Activated CD4-positive, alpha-beta T cell treated with anti-CD3 and anti-CD28 coated beads for 48 hours (primary cell): ENCODE measurements around the gene TUG1.

Experiments used
- DNase-seq: peaks from one replicate; pipeline ENCODE4 v3.0.0-alpha.2; 2020

Gene TUG1

DNA sequence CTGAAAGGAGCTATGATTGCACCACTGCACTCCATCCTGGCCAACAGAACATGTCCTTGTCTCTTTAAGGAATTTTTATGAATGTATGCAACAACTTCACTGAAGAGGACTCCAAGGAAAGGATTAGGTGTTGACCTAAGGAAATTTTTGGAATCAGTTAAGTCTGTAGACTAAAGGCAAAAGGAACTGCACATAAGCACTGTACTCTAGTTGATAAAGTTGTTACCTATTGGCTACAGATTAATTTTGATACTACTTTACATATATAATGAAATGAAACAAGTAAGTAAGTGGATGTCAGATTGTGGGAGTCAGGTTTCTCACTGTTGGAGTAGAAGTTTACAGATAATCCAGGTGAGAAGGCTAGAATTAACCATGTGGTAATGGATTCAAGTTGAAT is 36.5 kb downstream of the TUG1 start:
- DNase-seq: no peak

DNA sequence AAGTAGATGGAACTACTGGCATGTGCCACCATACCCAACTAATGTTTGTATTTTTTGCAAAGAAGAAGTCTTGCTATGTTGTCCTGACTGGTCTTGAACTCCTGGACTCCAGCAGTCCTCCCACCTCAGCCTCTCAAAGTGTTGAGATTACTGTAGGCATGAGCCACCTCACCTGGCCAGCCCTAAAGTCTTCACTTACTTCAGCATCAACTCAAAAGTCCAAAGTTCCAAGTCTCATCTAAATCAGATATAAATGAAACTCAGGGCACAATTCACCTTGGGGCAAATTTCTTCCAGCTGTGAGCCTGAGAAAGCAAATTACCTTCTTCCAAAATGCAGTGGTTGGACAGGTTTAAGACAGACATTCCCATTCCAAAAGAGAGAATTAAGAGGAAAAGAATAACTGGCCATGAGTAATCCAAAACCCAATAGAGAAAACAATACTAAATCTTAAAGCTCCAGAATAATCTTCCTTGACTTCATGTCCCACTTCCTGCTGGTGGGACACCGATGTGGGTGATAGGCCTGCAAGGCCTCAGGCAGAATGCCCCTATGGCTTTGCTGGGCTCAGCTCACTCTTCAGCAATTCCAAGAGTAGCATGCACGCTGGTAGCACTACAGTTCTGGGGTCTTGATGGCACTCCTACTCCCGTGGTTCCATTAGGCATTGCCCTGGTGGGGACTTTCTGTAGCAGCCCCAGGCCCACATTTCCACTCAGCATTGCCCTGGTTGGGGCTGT is 50.3 kb downstream of the TUG1 start:
- no peak for DNase-seq

DNA sequence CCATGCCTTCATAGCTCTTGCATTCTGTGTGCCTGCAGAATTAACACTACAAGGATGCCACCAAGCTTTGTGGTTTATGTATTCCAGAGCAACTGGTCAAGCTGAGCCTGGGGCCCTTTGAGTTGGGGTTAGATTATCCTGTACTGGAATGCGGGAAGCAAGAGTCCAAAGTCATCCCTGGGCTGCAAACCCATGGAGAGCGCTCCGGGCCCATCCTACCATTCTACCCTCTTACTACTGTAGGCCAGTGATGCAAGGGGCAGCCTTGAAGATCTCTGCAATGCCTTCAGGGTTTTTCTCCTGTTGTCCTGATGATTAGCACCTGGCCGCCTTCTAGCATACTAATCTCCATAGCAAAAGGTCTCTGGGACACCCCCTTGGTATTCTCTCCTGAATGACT is 51.3 kb downstream of the TUG1 start:
- no peak for DNase-seq

DNA sequence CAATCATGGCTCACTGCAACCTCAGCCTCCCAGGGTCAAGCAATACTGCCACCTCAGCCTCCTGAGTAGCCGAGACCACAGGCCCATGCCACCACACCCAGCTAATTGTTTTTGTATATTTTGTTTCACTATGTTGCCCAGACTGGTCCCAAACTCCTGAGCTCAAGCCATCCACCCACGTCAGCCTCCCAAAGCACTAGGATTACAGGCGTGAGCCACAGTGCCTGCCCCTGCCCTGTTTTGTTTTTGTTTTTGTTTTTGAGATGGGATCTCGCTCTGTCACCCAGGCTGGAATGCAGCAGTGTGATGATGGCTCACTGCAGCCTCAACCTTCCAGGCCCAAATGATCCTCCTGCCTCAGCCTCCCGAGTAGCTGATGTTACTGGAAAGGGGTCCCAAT is 53.5 kb downstream of the TUG1 start:
- DNase-seq: no peak
